Esophagus squamous epithelium (tissue), 5 donors: ENCODE measurements around the gene APOA4. TPM values are rescaled to one million over a fixed set of nuclear protein-coding genes. Genes with fewer than 3 reads are reported as not detected.

ENCODE experiments used
- DNase-seq: peaks from one replicate; lab custom pipeline; 2025; lab: John Stamatoyannopoulos, UW
- H3K27ac ChIP-seq, 4 donors: fragments of 200-600 bp; sonication (generic); one replicate each; pipeline ENCODE4 v1.5.1; 2016 to 2019; ENCODE audit warnings: mild to moderate bottlenecking in 1 of 4
- H3K27me3 ChIP-seq, 4 donors: fragments of 200-600 bp; sonication (generic); 1 replicate in 3 of 4; 2 replicates in 1 of 4; pipeline versions ENCODE4 v1.5.1 to v1.6.0; 2017 to 2021; ENCODE audit warnings: antibody characterized with exemption in 1 of 4
- H3K36me3 ChIP-seq, 3 donors: fragments of 200-600 bp; sonication (generic); one replicate each; pipeline ENCODE4 v1.5.1; 2016 to 2019
- H3K4me1 ChIP-seq, 3 donors: fragments of 200-600 bp; sonication (generic); one replicate each; pipeline ENCODE4 v1.5.1; 2017 to 2019
- H3K4me3 ChIP-seq, 4 donors: fragments of 200-600 bp; sonication (generic); 1 replicate in 3 of 4; 2 replicates in 1 of 4; pipeline ENCODE4 v1.5.1; 2016 to 2019; ENCODE audit warnings: mild to moderate bottlenecking in 2 of 4, moderate library complexity in 1 of 4
- H3K9me3 ChIP-seq, 3 donors: fragments of 200-600 bp; sonication (generic); one replicate each; pipeline ENCODE4 v1.5.1; 2016 to 2019
- POLR2A ChIP-seq, 4 donors: fragments of 450-650 bp; IDR thresholded peaks; one replicate each; pipeline ENCODE4 v1.6.1; 2017; ENCODE audit warnings: antibody characterized with exemption in 4 of 4, mild to moderate bottlenecking in 4 of 4, moderate library complexity in 3 of 4
- WGBS, 2 donors: methylation state at CpG; one replicate each; pipeline ENCODE4 v1.1.5; 2018; 5-methylcytosine and 5-hydroxymethylcytosine counted together
- intact Hi-C: fragments of 100-400 bp; cut with DNase I; formaldehyde crosslinking; loops from one replicate; pipeline ENCODE4 v1.15.0; 2022
- total RNA-seq, 4 donors: library from RNA; depleted of rRNA; stranded (reverse); fragments of >200 nt; gene quantifications; one replicate each; pipeline ENCODE4 v1.1.0, GENCODE V29; 2016
- TF ChIP-seq, protein P1 (sequence below), 6 experiments: fragments of 450-650 bp in 4 of 6; fragments of 200-600 bp in 2 of 6; sonication (generic) in 2 of 6; IDR thresholded peaks; one replicate each; pipeline ENCODE4 v1.5.1; 2016 to 2019; ENCODE audit warnings: antibody characterized with exemption in 6 of 6, mild to moderate bottlenecking in 4 of 6, moderate library complexity in 4 of 6
- donor health status: DM: yes; HTN: yes; CAD: no.

APOA4 gene
- total RNA-seq, 4 donors from 2014 or later: not detected

DNA sequence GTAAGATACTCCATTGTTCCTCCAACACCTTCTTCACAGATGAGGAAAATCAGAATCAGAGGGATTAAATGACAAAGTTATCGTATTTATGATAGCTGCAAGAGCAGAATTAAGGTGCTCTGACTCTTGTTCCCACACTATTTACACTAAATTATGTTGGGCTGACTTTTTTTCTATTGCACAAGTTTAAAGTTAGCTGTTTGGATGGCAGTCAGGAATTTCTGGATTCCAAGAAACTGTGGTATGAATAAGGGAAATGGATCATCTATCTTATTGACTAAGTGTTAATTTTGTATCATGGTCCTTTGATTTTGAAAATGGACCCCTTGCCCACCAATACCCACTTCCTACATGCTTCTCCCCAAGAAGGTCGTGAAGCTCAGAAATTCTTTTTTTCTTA is 34.2 kb upstream of the APOA4 start:
- peaks cover 9 to 83% (median 15%) of the 10 kb centered on the region in 3 donors for H3K36me3 ChIP-seq
- H3K4me3 ChIP-seq: no peak overlapping the region
- TF ChIP-seq POLR2A (IDR thresholded peaks at IDR 0.05): no peak
- TF ChIP-seq, protein P1, sequence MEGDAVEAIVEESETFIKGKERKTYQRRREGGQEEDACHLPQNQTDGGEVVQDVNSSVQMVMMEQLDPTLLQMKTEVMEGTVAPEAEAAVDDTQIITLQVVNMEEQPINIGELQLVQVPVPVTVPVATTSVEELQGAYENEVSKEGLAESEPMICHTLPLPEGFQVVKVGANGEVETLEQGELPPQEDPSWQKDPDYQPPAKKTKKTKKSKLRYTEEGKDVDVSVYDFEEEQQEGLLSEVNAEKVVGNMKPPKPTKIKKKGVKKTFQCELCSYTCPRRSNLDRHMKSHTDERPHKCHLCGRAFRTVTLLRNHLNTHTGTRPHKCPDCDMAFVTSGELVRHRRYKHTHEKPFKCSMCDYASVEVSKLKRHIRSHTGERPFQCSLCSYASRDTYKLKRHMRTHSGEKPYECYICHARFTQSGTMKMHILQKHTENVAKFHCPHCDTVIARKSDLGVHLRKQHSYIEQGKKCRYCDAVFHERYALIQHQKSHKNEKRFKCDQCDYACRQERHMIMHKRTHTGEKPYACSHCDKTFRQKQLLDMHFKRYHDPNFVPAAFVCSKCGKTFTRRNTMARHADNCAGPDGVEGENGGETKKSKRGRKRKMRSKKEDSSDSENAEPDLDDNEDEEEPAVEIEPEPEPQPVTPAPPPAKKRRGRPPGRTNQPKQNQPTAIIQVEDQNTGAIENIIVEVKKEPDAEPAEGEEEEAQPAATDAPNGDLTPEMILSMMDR (IDR thresholded peaks at IDR 0.05): no peak
- H3K27ac ChIP-seq: no peak overlapping the region
- H3K9me3 ChIP-seq: no peaks in the 10 kb centered on the region
- intact Hi-C loops: no loop called here
- DNase-seq: no peak
- WGBS, 2 donors: 87 to 94% methylated on average over 2 of the region's 2 CpGs
- peaks cover 12 to 30% (median 19%) of the 10 kb centered on the region in 3 donors for H3K4me1 ChIP-seq
- no peaks in the 10 kb centered on the region for H3K27me3 ChIP-seq

DNA sequence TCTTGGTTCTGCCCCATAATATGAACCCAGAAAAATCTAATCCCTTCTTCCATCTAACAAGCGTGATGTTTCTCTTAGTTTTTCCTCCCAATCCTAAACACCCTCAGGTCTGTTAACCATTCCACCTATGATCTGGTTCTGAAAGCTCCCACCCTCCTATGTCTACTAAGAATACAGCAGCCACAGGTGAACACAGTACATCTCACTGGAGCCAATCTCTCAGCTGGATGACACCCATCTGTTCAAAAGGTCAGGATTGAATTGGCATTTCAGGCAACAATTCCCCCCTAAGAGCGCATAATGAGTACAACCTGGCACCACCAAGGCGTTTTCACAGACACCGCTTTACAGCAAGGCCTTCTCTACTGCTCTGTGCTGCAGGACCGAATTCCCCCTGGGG is 33.3 kb upstream of the APOA4 start:
- TF ChIP-seq, protein P1 (IDR thresholded peaks at IDR 0.05): no peak
- TF ChIP-seq POLR2A (IDR thresholded peaks at IDR 0.05): no peak
- no peaks in the 10 kb centered on the region for H3K9me3 ChIP-seq
- no peak overlapping the region for H3K4me3 ChIP-seq
- peaks cover 9 to 78% (median 10%) of the 10 kb centered on the region in 3 donors for H3K36me3 ChIP-seq
- no peak overlapping the region for H3K27ac ChIP-seq
- intact Hi-C loops: no loop called here
- no peaks in the 10 kb centered on the region for H3K27me3 ChIP-seq
- H3K4me1 ChIP-seq: peaks cover 16 to 39% (median 27%) of the 10 kb centered on the region in 3 donors
- DNase-seq: no peak
- WGBS, 2 donors: 80 to 91% methylated on average over 4 to 5 of the region's 5 CpGs

DNA sequence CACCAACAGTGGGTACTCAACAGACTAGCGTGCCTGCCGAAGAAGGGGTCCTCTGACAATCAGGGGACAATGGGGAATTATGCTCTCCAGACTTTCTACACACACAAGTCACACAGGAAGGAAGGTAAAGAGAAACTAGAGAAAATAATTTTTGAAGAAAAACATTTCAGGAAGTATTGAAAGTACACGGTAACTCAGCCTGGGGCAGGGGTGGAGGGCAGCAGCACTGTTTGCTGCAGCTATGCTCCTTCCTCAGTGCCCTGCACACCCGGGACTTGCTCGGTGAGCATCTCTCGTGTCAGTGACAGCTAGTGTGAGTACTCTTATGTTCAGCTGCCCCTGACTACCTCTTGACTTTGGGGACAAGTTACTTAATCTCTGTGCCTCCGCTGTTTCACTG is 32.3 kb upstream of the APOA4 start:
- intact Hi-C loops: no loop called here
- peaks cover 0 to 68% (median 4%) of the 10 kb centered on the region in 3 donors for H3K36me3 ChIP-seq
- TF ChIP-seq POLR2A (IDR thresholded peaks at IDR 0.05): no peak
- TF ChIP-seq, protein P1 (IDR thresholded peaks at IDR 0.05): no peak

DNA sequence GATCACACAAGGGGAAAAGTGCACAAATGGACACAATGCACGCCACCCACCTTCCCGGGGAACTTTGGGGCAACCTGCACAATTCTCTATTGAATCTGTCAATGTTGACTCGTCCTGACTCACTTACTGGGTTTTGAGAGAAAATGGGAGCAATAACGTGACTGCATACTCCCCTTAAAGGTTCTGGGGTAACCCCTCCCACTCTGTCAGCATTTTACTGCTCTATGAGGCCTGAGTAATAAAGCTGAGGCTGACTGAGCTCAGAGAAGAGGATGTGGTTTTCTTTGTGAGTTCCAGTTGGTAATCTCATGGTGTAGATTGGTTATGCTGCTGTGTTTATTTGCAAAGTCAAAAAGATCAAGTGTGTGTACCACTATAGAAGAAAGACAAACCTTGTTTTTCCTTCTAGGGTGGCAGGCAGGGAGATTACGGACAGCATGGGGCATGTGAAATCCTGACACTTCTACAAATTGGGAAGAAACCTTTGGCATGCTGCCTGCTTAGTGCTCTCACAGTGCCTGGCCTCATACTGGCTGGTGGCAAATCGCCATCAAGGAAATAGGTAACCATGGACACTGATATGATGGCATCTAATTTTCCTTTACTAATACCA is 30.5 kb upstream of the APOA4 start:
- H3K4me3 ChIP-seq: no peak overlapping the region
- H3K4me1 ChIP-seq: peaks cover 16 to 40% (median 27%) of the 10 kb centered on the region in 3 donors
- peak overlapping the region; percentile 40 to 75 (median 66) for H3K27ac ChIP-seq
- H3K27me3 ChIP-seq: no peaks in the 10 kb centered on the region
- no peak for TF ChIP-seq POLR2A (IDR thresholded peaks at IDR 0.05)
- TF ChIP-seq, protein P1 (IDR thresholded peaks at IDR 0.05): no peak
- intact Hi-C loops: no loop called here
- DNase-seq: no peak
- WGBS, 2 donors: 28 to 37% methylated on average over 5 of the region's 6 CpGs
- H3K9me3 ChIP-seq: no peaks in the 10 kb centered on the region
- peaks cover 4 to 62% (median 6%) of the 10 kb centered on the region in 3 donors for H3K36me3 ChIP-seq

More for the DNA sequence above, 32.3 kb upstream of the APOA4 start:
- H3K27ac ChIP-seq: no peak overlapping the region
- WGBS, 2 donors: 70 to 81% methylated on average over 5 to 7 of the region's 7 CpGs
- no peaks in the 10 kb centered on the region for H3K9me3 ChIP-seq
- no peak for DNase-seq
- H3K4me1 ChIP-seq: peaks cover 16 to 40% (median 27%) of the 10 kb centered on the region in 3 donors
- no peak overlapping the region for H3K4me3 ChIP-seq
- H3K27me3 ChIP-seq: no peaks in the 10 kb centered on the region

DNA sequence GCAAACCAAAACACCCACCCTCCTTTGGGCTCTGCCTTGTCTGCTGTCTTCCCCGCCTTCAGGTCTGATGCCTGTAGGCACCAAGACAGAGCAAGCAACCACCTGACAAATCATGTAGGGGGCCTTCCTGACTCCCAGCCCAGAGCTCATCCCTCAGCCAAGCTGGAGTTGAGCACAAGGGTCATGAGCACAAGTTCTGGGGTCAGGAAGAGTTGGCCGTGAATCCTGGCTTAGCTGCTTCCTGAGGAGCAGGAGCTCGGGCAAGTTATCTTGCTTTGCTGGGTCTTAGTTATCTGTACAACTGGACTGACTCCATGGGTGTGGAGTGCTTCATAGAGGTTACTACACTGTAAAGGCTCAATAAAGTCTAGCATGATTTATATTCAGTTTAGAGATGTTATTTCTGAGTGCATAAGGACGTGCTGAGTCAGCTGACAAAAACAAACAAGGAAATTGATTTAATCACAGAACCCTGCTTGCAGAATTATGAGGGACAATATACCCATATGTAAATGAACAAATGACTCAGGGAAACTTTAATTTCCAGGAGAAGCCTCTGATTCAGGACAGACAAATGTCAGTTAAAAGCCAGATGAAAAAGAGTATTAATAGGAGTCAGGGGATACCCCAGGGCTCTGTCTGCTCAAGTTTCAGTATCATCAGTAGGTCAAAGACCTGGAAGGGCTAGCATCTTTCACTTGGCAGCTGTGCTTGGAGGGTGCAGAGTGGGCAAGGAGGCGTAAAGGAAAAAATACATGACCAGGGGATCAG is 29.3 kb upstream of the APOA4 start:
- no peak for DNase-seq
- 17 to 36% methylated on average over 2 to 4 of the region's 5 CpGs for WGBS, 2 donors
- peak overlapping the region; percentile 57 to 75 (median 66) for H3K27ac ChIP-seq
- peaks cover 16 to 40% (median 27%) of the 10 kb centered on the region in 3 donors for H3K4me1 ChIP-seq
- intact Hi-C loops: no loop called here
- peaks cover 4 to 62% (median 8%) of the 10 kb centered on the region in 3 donors for H3K36me3 ChIP-seq
- TF ChIP-seq, protein P1 (IDR thresholded peaks at IDR 0.05): no peak
- TF ChIP-seq POLR2A (IDR thresholded peaks at IDR 0.05): no peak
- H3K27me3 ChIP-seq: no peaks in the 10 kb centered on the region
- H3K4me3 ChIP-seq: no peak overlapping the region
- no peaks in the 10 kb centered on the region for H3K9me3 ChIP-seq
